ENCODE results near the gene SH3PXD2A.

Gene SH3PXD2A, protein sequence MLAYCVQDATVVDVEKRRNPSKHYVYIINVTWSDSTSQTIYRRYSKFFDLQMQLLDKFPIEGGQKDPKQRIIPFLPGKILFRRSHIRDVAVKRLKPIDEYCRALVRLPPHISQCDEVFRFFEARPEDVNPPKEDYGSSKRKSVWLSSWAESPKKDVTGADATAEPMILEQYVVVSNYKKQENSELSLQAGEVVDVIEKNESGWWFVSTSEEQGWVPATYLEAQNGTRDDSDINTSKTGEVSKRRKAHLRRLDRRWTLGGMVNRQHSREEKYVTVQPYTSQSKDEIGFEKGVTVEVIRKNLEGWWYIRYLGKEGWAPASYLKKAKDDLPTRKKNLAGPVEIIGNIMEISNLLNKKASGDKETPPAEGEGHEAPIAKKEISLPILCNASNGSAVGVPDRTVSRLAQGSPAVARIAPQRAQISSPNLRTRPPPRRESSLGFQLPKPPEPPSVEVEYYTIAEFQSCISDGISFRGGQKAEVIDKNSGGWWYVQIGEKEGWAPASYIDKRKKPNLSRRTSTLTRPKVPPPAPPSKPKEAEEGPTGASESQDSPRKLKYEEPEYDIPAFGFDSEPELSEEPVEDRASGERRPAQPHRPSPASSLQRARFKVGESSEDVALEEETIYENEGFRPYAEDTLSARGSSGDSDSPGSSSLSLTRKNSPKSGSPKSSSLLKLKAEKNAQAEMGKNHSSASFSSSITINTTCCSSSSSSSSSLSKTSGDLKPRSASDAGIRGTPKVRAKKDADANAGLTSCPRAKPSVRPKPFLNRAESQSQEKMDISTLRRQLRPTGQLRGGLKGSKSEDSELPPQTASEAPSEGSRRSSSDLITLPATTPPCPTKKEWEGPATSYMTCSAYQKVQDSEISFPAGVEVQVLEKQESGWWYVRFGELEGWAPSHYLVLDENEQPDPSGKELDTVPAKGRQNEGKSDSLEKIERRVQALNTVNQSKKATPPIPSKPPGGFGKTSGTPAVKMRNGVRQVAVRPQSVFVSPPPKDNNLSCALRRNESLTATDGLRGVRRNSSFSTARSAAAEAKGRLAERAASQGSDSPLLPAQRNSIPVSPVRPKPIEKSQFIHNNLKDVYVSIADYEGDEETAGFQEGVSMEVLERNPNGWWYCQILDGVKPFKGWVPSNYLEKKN

DNA sequence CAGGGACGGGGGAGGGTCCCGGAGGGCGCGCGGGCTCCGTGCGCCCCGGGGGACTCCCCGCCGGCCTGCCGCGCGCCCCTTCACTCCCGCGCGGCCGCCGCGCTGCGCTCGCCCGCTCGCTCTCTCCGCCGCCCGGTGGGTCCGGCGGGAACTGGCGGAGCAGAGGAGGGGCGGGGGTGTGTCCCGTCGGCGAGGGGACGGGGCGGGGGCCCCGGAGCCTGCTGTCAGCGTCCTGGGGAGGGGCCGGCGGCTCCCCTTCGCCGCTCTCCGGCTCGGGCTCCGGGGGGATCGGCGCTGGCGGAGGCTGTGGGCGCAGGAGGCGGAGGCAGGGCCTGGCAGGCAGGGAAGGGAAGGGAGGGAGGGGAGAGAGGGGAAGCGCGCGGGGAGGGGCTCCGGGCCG lies at the start of gene SH3PXD2A:
SH3PXD2A (minus strand) TSS at position 153 of the 400 bp plus-strand sequence. CDS start 310 bp downstream, outside the sequence.
- DNase-seq = no peak

DNA sequence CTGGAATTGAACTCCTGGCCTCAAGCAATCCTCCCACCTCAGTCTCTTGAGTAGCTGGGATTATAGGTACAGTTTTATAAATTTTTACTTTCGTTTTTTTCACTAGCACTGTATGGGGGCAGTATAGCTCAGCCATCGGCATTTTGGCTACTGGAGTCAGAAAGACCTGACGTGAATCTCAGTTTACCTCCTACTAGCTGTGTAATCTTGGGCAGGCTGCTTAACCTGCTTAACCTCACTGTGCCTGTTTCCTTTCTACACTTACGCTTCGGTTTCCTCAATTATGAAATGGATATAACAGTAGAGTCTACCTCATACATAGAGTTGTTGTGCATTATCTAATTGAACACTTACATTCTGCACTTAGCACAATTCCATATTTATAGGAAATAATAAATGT lies 45.9 kb upstream of the SH3PXD2A start:
- DNase-seq = no peak

DNA sequence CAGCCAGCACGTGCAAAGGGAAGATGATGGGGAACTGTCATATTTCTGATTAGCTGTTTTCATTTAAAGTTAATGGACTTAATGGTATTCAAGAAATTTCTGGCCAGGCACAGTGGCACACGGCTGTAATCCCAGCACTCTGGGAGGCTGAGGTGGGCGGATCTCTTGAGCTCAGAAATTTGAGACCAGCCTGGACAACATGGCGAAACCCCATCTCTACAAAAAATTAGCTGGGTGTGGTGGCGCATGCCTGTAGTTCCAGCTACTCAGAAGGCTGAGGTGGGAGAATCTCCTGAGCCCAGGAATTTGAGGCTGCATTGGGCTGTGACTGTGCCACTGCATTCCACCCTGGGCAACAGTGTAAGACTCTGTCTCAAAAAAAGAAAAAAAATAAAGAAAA lies 43.9 kb upstream of the SH3PXD2A start:
- no peak for DNase-seq

DNA sequence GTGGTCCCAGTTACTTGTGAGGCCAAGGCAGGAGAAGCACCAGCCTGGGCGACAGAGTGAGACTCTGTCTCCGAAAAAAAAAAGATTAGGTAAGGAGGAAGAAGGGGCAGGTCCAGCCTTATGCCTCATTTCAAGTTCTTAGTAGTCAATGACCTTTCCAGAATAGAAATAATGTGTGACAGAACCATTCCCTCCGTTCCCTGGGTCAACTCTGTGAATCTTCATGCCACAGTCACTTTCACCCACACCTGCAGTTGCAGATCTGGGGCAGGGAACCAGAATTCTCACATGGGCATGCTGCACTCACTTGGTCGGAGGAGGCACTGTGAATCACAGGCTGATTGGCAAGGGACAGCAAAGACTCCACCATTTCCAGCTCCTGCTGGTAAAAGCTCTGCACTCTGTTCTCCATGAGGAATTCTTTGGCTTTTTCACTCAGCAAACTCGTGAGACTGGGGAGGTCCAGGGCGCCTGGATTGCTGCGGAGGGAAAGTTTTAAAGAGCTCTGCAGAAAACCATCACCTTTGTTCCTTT lies 41.9 kb upstream of the SH3PXD2A start:
- no peak for DNase-seq

DNA sequence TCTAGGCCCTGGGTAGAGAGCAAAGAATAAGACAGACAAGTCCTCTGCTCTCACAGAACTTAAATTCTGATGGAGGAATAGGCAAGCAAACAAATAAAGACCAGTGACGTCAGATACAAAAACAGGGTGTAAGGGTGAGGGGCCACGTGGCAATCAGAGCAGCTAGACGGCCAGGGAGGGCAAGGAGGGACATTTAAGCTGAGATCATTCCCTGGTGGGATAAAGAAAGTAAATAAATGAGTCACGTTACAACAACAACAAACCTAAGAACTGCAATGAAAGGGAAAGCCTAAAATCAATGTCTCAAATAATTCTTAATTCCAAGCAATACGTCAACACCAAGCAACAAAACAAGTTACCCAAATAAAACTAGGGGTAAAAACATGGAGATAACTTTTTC lies 40.8 kb upstream of the SH3PXD2A start:
- no peak for DNase-seq

DNA sequence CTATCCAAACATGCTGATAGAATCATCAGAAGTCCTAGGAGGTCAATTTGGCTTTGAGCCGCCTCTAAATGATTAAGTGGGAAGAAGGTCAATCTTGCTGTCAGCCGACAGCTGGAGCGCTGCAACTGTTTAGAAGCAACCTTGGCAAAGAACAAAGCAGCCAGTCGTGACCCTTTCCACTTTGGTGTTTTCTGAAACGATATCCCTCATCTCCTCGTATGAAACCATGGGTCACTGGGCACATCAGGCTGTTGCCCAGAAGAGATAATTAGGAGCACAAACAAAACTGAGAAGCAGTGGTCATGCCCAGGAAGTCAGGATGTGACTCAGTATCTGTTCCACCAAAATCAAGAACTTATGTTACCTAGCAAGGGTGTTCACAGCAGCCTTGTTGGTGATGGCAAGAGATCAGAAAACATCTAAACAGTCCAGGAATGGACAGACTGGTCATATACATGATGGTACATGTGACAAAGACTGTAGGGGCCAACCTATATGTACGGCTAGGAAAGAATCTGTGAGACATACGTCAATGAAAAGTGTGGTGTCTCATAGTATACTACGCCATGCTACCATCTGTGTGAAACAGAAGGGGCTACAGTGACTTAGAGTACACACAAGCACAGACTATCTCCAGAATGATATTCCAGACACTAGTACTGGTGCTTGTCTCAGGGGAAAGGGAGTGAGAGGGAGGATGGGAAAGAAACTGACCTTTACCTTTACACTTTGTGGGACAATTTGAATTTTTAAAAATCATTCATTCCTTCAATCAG lies 40.2 kb upstream of the SH3PXD2A start:
- no peak for DNase-seq

DNA sequence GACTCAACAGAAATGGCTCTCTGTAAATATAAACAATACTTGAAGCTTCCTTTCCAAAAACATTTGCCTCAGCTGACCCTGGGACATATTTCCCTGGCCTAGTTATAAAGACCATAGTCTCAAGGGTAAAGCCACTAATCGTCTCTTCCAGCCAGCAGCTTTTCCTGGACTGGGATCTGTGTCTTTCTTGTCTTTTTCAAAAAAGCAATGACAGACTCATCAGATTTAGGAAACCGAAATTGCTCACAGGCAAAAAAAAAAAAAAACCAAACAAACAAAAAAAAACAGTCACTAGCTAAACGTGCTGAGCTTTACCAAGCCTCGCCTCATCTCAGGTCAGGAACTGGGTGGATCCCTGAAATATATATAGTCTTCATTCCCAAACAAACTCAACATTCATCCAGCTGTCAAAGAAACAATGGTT lies 39.1 kb upstream of the SH3PXD2A start:
- no peak for DNase-seq

DNA sequence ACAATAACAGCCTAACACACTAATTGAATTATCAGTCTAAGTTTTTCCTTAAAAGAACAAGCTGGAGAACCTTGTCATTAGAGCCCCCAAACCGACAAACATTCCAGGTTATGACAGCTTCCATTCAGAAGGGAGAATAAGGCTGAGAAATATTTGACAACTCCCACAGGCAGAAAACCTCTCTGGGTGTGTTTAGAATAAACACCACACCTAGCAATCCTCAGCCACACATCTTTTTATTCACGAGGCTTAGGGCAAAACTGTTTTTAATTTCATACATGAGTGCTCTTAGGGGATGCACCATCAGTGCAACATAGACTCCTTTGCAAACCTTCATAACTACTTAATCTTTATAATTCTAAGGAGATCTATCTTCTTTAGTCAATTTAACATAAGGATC lies 38.4 kb upstream of the SH3PXD2A start:
- no peak for DNase-seq

DNA sequence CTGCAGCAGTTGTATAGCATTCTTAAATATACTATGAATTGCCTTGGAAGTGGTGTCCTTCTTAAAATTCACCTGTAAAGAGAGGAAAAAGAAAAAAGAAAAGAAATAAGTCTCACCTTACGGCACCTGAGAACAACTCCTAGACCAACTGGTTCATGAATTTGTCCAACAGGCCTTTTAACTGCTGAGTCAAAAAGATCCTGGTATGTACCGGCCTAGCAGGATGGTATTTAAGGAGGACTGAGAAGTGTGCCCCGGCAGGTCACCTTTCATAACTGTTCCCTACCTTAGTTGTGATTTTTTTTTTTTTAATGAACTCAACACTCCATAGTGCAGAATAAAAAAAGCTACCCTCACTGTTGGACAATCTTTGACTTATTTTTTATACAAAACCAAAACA lies 36.8 kb upstream of the SH3PXD2A start:
- DNase-seq = no peak

DNA sequence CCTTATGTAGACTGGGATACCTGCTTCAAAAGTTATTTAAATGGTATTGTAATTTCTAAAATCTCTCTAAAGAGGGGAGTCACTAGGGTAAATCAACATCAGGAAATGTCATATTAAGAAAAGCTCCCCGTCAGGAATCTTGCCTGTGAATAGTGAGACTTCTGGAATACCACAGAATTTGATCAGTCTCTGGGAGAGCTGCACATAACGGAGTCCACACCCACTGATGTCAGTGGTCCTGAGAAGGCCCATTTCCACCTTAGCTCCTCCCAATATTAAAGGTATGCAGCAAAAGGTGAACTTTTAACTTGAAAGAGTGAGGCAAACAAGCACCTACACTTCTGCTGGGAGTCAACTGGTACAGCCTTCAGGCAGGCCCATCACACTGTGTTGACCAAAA lies 35.3 kb upstream of the SH3PXD2A start:
- no peak for DNase-seq

DNA sequence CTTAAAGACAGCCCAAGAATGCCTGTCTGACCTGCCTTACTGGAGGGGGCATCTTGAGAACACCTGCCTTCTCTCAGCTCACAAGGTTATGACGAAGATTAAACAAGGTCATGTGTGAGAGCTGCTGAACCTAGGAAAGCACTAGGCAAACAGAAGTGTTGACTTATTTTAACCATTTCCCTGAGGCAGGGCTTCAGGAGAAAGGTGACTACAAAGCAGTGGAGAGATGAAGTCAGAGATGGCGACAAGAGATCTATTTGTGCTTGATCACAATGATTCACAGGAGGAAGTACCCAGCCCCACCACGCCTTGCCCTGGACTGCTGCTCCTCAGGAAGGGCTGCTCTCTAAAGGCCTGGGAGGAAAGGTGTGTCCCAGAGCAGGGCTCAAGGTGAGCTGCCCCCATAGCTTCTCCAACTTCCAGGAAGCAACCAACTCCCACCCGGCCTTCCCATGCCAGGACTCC lies 34.9 kb upstream of the SH3PXD2A start:
- no peak for DNase-seq

DNA sequence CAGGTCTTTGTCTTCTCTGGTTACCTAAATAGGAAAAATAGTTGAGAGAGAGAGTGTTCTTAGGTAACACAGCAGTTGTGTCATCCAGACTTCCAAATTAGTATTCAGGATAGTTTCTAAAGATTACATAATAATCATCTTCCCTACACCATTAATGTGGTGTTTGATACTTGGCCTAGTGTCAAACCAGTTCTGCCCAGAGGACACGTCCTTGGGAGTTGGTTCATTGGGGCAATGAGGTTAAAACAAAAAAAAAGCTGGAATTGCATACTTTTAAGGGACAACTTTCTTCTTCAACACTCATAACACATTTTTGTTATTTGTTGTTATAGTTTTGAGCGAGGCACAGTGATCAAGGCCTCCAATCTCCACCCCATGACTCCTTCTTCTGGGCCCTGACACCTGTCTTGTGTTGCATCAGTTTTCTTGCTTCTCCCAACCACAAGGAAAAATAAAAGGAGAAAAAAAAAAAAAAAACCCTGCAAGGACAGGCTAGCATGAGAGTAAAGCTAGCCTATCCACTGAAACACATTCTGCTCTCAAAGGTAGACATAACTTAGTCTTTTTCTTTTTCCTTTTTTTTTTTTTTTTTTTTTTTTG lies 33.8 kb upstream of the SH3PXD2A start:
- DNase-seq = no peak

DNA sequence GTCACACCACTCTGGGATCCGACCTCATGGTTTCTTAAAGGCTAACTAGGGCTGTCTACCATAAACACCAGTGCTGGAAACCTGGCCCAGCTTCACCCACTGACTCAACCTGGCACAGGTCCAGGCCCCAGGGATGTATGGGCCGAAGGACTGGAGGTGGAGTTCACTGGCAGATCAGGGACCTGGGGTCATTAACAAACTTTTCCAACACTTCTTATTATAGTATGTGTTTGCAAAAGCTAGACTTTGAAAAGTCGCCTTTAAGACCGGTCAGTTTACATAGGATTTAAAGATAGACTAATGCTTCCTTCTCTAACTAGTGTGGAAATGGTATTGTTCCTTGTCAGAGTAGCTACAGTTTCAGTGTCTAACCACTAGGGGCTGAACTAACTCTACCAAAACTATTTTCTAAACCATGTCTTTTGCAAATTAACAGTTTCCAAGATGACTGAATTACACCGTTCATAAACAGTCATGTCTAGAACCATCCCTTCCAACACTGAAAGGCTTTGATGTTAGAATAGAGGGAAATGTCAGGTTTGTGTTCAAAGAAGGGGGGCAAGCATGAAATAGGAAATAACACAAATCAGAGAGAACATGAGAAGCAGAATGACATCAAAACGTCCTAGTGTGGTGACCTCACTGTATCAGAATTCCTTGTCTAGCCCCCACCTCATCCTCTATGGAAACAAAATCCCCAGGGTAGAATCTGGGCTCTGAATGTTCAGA lies 32.9 kb upstream of the SH3PXD2A start:
- no peak for DNase-seq

DNA sequence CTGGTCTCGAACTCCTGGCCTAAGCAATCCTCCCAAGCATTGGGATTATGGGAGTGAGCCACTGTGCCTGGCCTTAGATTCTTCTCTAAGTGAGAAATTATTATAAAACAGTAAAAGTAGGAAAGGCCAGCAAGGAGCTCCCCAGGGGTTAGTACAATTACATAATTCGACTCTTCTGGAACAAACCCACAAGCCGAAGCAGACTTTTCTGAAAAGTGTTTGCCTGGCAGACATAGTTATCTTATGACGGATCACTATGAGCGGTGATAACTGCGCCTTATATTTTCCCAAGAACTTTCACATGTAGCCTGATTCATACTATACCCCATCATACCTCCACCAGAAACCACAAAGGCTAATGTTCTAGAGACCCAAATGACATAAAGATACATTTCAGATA lies 30.2 kb upstream of the SH3PXD2A start:
- DNase-seq = no peak

DNA sequence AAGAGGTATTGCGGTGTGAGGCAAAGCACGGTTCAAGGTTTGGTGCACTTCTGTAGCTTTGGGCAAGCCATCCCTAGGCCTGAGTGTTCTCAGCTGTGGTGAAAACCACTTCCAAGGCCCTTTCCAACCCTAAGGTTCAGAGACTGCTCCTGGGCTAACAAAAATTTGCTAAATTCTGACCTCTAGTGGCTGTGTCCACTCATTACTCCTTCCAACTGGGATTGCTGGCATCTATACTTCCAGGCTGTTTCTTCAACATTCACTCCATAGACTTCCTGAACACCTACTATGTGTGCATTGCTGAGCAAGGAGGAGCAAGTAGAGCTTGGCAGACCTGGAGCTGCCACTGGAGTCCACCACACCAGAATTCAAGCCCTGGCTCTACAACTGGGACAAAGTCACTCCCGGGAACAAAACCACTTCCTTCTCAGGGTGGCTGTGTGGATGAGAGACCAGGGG lies 29.3 kb upstream of the SH3PXD2A start:
- DNase-seq = no peak

DNA sequence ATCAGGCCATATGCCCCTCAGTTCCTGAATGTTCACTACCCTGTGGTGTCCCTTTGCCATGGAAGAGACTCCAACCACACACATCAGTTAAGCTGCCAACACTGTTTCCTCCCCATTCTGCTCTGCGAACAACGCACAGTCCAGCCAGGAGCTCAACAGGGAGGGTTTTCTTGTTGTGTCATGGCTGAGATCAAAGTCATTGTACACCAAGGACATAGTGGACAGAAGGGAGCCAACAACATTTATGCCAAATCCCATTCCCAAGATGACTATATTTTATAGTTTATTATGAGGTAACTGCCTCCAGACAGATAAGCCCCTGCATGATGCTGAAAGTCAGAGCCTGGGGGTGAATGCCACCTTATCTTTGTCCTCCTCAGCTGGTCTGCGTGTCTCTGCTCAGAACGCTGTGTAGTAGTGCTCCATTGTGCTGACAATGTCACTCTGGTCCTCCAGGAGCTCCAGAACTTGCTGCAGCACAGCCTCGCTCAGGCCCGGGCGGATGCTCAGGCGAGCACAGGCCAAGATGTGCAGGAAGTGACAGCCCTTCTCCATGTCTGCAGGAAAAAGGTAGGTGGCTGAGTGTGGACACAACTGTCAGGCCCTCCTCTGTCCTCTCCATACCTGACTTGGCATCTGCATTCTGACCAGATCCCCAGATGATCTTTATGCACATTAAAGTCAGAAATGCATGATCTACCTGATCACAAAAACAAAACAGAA lies 27.1 kb upstream of the SH3PXD2A start:
- DNase-seq = no peak

DNA sequence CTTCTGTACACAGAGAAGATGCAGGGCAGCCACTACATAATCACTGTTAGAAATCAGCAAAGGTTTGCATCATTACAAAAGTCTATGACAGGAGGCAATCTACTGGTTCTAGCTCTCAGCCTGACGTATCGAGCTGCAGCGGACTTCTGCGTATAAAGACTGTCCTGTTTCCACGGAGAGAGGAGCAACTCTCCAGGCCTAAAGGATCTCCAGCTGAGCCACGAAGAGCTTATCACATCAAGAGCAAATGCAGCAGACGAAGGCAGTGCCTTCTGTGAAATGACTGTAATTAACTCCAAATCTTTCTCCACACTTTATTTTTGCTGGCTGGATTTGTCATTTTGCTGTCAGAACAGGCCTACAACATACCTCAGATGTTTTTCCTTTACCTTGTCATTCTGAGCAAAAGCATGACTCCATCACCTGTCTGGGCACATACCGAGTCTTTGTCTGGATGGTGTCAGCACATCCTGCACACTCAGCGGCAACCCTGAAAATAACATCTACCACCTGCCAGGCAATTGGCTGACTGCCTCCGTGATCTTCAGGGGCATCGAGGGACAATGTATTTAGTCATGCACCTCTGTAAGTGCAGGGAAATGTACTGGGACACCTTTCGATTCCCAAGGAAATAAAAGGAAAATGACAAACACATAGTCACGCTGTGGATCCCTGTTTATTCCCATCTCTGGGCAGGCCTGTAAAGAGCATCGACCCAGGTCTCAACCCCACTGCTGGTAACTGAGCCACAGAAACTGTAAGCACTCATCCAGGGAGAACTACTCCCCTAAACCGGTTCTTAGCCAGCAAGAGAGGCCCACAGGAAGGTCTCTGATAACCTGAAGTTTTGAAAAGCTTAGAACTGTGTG lies 26.3 kb upstream of the SH3PXD2A start:
- DNase-seq = no peak

DNA sequence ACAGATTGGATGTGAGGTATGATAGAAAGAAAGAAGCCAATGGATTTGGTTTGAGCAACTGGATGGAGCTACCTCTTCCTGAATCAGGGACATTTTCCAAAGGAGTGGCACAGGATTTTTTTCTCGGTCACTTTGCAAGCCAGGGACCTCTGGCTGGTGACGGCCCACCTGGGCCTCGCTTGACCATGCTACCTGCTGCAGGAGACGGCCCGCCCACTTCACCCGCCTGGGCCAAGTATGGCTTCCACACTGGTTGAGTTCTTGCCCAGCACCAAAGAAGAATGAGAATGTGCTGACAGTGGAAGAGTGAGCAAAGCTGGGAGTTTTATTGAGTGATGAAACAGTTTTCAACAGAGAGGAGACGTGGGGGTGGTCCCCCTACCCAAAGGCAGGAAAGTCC lies 24.5 kb upstream of the SH3PXD2A start:
- no peak for DNase-seq

DNA sequence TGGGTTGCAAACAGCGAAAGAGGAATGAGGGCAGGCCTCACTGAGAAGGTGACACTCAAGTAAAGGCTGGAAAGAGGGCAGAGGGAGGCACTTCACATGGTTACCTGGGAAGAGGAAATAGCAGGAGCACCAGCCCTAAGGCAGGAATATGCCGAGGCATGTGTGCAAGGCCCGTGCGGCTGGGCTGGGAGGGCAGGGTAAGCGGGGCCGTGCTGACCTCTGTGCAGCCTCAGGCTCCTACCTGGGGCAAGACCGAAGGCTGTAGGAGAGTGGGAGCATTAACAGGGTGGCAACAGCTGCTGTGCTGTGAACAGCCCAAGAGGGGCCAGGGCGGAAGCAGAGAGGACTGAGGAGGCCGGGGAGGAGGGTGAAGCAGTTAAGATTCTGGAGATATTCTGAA lies 24.0 kb upstream of the SH3PXD2A start:
- DNase-seq = no peak
